Adrenal gland (tissue), 12 donors: ENCODE results near the gene ZRANB1. TPM values are rescaled to one million over a fixed set of nuclear protein-coding genes. Genes with fewer than 3 reads are reported as not detected.

Experiments
- DNase-seq, 7 donors: peaks; one replicate each; pipeline ENCODE4 v3.0.0-alpha.2; 2019 to 2020
- H3K27ac ChIP-seq, 5 donors: fragments of 200-600 bp; sonication (generic) in 4 of 5; 1 replicate in 3 of 5; 2 replicates in 2 of 5; pipeline versions ENCODE4 v1.5.1 to v1.8.0; 2016 to 2020; ENCODE audit warnings: mild to moderate bottlenecking in 1 of 5
- H3K27me3 ChIP-seq: fragments of 200-600 bp; 2 replicates; pipeline ENCODE4 v1.8.0; 2021
- H3K36me3 ChIP-seq, 2 donors: fragments of 200-600 bp; replicated peaks in 1 of 2; 1 replicate in 1 of 2; 2 replicates in 1 of 2; pipeline versions ENCODE4 v1.5.1 to v1.8.0; 2018 to 2022
- H3K4me1 ChIP-seq, 2 donors: fragments of 200-600 bp; replicated peaks in 1 of 2; 1 replicate in 1 of 2; 2 replicates in 1 of 2; pipeline versions ENCODE4 v1.5.1 to v1.8.0; 2018 to 2021
- H3K4me3 ChIP-seq, 4 donors: fragments of 200-600 bp; sonication (generic) in 3 of 4; one replicate each; pipeline ENCODE4 v1.5.1; 2016 to 2018
- H3K9me3 ChIP-seq, 3 donors: fragments of 200-600 bp; sonication (generic) in 1 of 3; replicated peaks in 1 of 3; 1 replicate in 2 of 3; 2 replicates in 1 of 3; pipeline versions ENCODE4 v1.5.1 to v1.8.0; 2016 to 2021
- POLR2A ChIP-seq, 2 donors: fragments of 450-650 bp; IDR thresholded peaks; one replicate each; pipeline ENCODE4 v1.6.1; 2017; ENCODE audit warnings: antibody characterized with exemption in 2 of 2, mild to moderate bottlenecking in 2 of 2, moderate library complexity in 1 of 2
- WGBS, 4 donors: extraction: QIAGEN DNeasy Blood & Tissue Kit in 2 of 4; methylation state at CpG; one replicate each; pipeline versions ENCODE4 v1.1.5 to v1.1.7; 2013 to 2017; 5-methylcytosine and 5-hydroxymethylcytosine counted together
- intact Hi-C, 2 donors: fragments of 100-400 bp; cut with DNase I; formaldehyde crosslinking; loops; one replicate each; pipeline versions ENCODE4 v1.14.1 to v1.15.0; 2022 to 2023
- polyA plus RNA-seq, 3 donors: library from polyadenylated mRNA; stranded (reverse); fragments of 200-250 nt in 2 of 3; fragments of 350-450 nt in 1 of 3; fragmentation: Illumina TruSeq in 1 of 3; extraction: RNeasy Lipid Tissue Mini Kit (QIAGEN cat#74804) in 1 of 3; gene quantifications; one replicate each; pipeline ENCODE4 v1.2.3, GENCODE V29; 2013 to 2014
- total RNA-seq, 9 donors: library from RNA; depleted of rRNA in 4 of 9; stranded (reverse); fragments of >200 nt in 4 of 9; fragments of 120-200 nt in 1 of 9; fragmentation: NEBNext Ultra II Directional in 1 of 9; extraction: Animal tissue kit (Norgen Biotek cat#: 25700) in 1 of 9; gene quantifications; one replicate each; pipeline versions ENCODE4 v1.1.0 to v1.2.4, GENCODE V29; 2013 to 2023
- TF ChIP-seq, protein P1 (sequence below), 6 experiments: fragments of 450-650 bp in 4 of 6; fragments of 200-600 bp in 2 of 6; sonication (generic) in 1 of 6; IDR thresholded peaks; 1 replicate in 5 of 6; 2 replicates in 1 of 6; pipeline versions ENCODE4 v1.5.1 to v1.8.0; 2016 to 2021; ENCODE audit warnings: antibody characterized with exemption in 6 of 6, mild to moderate bottlenecking in 2 of 6, moderate library complexity in 1 of 6
- donor health status: healthy with polysubstance abuse.
- donor health status: Bipolar disorder and iron deficiency.
- donor health status: DM: yes; HTN: yes; CAD: no.
- donor health status: DM: no; HTN: no; CAD: no.
- donor health status: DM: no; HTN: no; CAD: no.
- donor health status: DM: yes; HTN: yes; CAD: no.

The ZRANB1 gene
- total and polyA plus RNA-seq, 12 donors, result 20.2 to 64.7 (median 38.0) TPM

DNA sequence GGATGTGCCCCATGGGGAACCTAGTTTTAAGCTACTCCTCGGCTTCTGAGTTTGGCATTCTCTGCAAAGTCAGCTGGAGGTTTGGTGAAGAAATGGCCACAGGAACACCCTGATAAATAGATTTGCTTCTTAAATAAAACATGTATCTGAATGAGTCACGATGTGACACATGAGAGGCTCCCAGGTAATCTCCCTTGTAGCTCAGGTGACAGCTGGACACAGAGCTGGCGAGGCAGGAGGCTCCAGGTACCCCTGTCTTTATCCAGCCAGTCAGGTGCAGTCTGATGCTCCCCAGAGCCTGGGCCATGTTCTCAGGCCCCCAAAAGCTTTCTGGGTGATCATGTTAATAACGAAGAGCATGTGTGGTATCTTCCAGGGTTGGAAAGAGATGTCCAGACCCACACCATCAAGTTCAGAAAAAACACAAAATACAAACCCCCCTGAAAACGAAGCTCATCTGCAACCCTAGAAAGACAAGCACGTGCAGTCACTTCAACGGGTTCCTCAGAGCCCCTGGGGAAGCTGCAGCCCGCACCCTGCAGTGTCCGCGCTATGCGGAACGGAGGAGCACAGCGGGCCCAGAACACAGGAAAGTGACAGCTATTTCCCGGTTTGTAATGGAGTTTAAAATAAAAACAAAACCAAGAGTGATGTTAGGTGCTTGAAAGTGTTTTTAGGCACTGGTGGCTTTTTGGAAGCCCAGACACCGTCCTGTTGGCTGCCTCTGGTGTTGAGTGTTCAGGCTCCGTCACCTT lies 69.4 kb downstream of the ZRANB1 start:
- TF ChIP-seq, protein P1, sequence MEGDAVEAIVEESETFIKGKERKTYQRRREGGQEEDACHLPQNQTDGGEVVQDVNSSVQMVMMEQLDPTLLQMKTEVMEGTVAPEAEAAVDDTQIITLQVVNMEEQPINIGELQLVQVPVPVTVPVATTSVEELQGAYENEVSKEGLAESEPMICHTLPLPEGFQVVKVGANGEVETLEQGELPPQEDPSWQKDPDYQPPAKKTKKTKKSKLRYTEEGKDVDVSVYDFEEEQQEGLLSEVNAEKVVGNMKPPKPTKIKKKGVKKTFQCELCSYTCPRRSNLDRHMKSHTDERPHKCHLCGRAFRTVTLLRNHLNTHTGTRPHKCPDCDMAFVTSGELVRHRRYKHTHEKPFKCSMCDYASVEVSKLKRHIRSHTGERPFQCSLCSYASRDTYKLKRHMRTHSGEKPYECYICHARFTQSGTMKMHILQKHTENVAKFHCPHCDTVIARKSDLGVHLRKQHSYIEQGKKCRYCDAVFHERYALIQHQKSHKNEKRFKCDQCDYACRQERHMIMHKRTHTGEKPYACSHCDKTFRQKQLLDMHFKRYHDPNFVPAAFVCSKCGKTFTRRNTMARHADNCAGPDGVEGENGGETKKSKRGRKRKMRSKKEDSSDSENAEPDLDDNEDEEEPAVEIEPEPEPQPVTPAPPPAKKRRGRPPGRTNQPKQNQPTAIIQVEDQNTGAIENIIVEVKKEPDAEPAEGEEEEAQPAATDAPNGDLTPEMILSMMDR (IDR thresholded peaks at IDR 0.05), result no peak
- TF ChIP-seq POLR2A (IDR thresholded peaks at IDR 0.05), result no peak
- Histone ChIP-seq H3K27me3 (no peaks in the 10 kb centered on the region), H3K9me3 (no peaks in the 10 kb centered on the region), H3K4me1 (peaks cover 21 to 53% of the 10 kb centered on the region in 2 donors), H3K4me3 (no peak overlapping the region), H3K36me3 (no peaks in the 10 kb centered on the region), H3K27ac (peak overlapping the region in 2 of 5 donors; percentile 28 to 80)
- no peak for DNase-seq
- intact Hi-C loops, result no loop called here
- 86 to 92% (median 90%) methylated on average over 15 to 16 of the region's 16 CpGs for WGBS, 4 donors

DNA sequence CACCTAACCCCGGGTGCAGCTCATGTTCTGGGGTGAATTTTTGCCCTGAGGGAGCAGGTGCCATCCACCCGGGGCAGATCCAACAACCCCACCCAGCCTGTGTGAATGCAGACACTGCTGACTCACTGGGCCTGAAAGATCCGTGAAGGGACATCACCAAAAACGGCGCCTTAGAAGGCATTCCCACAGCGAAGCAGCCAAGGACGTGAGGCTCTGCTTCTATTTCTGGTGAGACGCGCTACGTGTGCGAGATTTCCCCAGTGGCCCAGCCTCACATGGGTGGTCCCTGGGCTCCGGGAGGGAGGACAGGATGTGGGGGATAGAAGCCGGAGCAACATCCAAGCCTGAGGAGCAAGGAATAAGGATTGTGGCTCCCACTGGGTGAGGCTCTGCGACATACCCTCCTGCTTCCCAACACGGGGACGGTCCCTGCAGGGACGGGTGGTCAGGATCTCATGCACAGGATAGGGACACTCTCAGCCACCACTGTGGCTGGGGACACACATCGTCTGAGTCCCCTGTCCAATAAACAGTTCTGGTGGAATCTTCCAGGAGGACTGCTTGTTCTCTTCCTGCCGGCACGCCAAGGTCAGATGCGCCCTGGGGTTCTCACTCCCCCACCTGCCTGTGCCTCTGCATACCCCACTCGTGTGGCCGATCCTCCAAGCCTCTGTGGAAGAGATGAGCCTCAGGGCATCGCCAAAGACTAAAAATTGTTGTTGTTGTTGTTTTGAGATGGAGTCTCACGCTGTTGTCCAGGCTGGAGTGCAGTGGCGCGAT lies 70.2 kb downstream of the ZRANB1 start:
- H3K27me3 ChIP-seq, result no peaks in the 10 kb centered on the region
- peaks cover 19 to 53% of the 10 kb centered on the region in 2 donors for H3K4me1 ChIP-seq
- intact Hi-C loops, result no loop called here
- no peaks in the 10 kb centered on the region for H3K36me3 ChIP-seq
- H3K9me3 ChIP-seq, result no peaks in the 10 kb centered on the region
- WGBS, 4 donors, result 78 to 91% (median 80%) methylated on average over 11 to 27 of the region's 27 CpGs
- TF ChIP-seq, protein P1 (IDR thresholded peaks at IDR 0.05), result no peak
- TF ChIP-seq POLR2A (IDR thresholded peaks at IDR 0.05), result no peak
- no peak overlapping the region for H3K4me3 ChIP-seq
- peak overlapping the region in 2 of 5 donors; percentile 24 to 28 for H3K27ac ChIP-seq
- DNase-seq, result no peak

DNA sequence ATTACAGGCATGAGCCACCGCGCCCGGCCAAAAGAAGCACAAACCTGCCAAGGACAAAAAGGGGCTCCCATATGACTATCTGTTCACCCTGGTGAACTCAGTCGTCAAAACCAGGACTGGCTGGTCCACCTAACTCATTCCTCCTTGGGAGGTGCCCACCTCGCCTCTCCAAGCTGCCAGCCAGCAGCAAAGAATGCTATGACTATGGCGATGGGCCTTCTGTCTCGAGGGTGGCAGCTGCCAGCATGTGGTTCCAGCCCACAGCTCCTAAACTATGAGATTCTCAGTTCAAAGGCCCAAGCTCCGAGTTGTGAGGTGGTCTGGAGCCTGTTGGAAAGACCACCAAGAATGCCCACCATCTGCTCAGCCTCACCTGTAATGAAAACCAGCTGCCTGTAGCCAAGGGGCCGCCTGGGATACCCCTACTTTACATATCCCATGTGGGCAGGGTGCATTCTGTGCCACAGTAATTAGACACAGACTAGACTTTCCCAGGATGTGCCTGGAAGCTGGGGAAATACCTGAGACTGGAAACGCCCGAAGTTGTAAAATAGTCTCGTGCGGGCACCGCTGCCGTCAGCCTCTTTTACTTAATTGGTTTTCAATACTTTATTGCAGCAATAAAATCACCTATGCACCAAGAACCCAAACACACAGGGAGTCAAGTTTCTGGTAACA lies 71.1 kb downstream of the ZRANB1 start:
- no peak overlapping the region for H3K4me3 ChIP-seq
- no peaks in the 10 kb centered on the region for H3K27me3 ChIP-seq
- DNase-seq, result no peak
- peak overlapping the region in 1 of 5 donors; percentile 24 for H3K27ac ChIP-seq
- H3K9me3 ChIP-seq, result no peaks in the 10 kb centered on the region
- intact Hi-C loops, result no loop called here
- TF ChIP-seq, protein P1 (IDR thresholded peaks at IDR 0.05), result no peak
- TF ChIP-seq POLR2A (IDR thresholded peaks at IDR 0.05), result no peak
- WGBS, 4 donors, result 94 to 96% (median 96%) methylated on average over 10 to 15 of the region's 15 CpGs
- peaks cover 11 to 53% of the 10 kb centered on the region in 2 donors for H3K4me1 ChIP-seq
- no peaks in the 10 kb centered on the region for H3K36me3 ChIP-seq

DNA sequence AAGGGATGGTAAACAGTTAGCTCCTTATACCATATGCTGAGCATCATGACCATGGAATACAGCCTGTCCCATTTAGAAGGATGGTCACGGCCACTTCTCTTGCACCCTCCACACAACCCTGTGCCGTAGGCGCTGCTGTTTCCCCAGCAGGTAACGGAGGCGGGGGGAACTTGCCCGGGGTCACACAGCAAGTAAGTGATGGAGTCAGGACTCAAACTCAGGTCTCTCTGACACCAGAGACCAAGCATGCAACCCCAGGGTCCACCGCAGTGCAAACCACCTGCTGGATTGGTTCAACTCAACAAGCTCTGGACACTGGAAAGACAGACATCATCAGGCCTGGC lies 71.6 kb downstream of the ZRANB1 start:
- Histone ChIP-seq H3K4me3 (no peak overlapping the region), H3K36me3 (no peaks in the 10 kb centered on the region), H3K9me3 (no peaks in the 10 kb centered on the region), H3K27ac (no peak overlapping the region), H3K4me1 (peaks cover 8 to 51% of the 10 kb centered on the region in 2 donors), H3K27me3 (no peaks in the 10 kb centered on the region)
- WGBS, 4 donors, result 96 to 100% (median 99%) methylated on average over 1 to 7 of the region's 7 CpGs
- TF ChIP-seq, protein P1 (IDR thresholded peaks at IDR 0.05), result no peak
- no peak for TF ChIP-seq POLR2A (IDR thresholded peaks at IDR 0.05)
- intact Hi-C loops, result no loop called here
- DNase-seq, result no peak
